Prostate gland (tissue), 2 donors: ENCODE data around the gene AWAT1.

Experiments used
- CTCF ChIP-seq, 4 experiments: fragments of 200-600 bp in 2 of 4; fragments of 450-650 bp in 2 of 4; sonication (generic) in 2 of 4; IDR thresholded peaks; 1 replicate in 3 of 4; 2 replicates in 1 of 4; pipeline ENCODE4 v1.5.1; 2016 to 2019; ENCODE audit warnings: antibody characterized with exemption in 4 of 4, mild to moderate bottlenecking in 2 of 4, moderate library complexity in 2 of 4
- POLR2A ChIP-seq: fragments of 450-650 bp; IDR thresholded peaks from one replicate; pipeline ENCODE4 v1.6.1; 2016; ENCODE audit warnings: antibody characterized with exemption, mild to moderate bottlenecking
- POLR2AphosphoS5 ChIP-seq: sonication (generic); formaldehyde crosslinking; IDR thresholded peaks from one replicate; pipeline ENCODE4 v1.6.1; 2017; ENCODE audit warnings: antibody characterized with exemption

- TF ChIP-seq CTCF (IDR thresholded peaks at IDR 0.05): no peak
- no peak for TF ChIP-seq POLR2AphosphoS5
- TF ChIP-seq POLR2A: no peak
Observed at GRCh38 chrX:70241501-70241900, 7.0 kb downstream of the AWAT1 start.
